CD8-positive, alpha-beta memory T cell (primary cell): ENCODE measurements around the gene UIMC1. TPM values are rescaled to one million over a fixed set of nuclear protein-coding genes. Genes with fewer than 3 reads are reported as not detected.

Experiments used
- CTCF ChIA-PET: fragments of 350-600 bp; sonication (Branson Sonifier 250); formaldehyde crosslinking; loops from one replicate; lab custom pipeline; 2021; ENCODE audit warnings: antibody characterized with exemption; lab: Charles Lee
- POLR2A ChIA-PET: fragments of 350-600 bp; sonication (Branson Sonifier 250); formaldehyde crosslinking; loops from one replicate; lab custom pipeline; 2021; ENCODE audit warnings: antibody characterized with exemption; lab: Charles Lee
- DNase-seq, 5 donors: peaks; one replicate each; pipeline versions ENCODE4 v3.0.0 to v3.0.0-alpha.2; 2020 to 2022; ENCODE audit warnings: mixed read lengths in 1 of 5
- H3K27ac ChIP-seq: one replicate; pipeline ENCODE4 v1.7.0; 2013; ENCODE audit warnings: low read depth, mild to moderate bottlenecking, low read length, moderate library complexity
- H3K27me3 ChIP-seq: 2 replicates; pipeline ENCODE4 v1.7.0; 2013; ENCODE audit warnings: low read length, mild to moderate bottlenecking; ENCODE audit not compliant: insufficient read depth, poor library complexity, severe bottlenecking
- H3K36me3 ChIP-seq: 2 replicates; pipeline ENCODE4 v1.7.0; 2013; ENCODE audit warnings: mild to moderate bottlenecking, low read length, moderate library complexity; ENCODE audit not compliant: insufficient read depth
- H3K4me1 ChIP-seq: 2 replicates; pipeline ENCODE4 v1.7.0; 2013; ENCODE audit warnings: mild to moderate bottlenecking, low read length, moderate library complexity; ENCODE audit not compliant: insufficient read depth
- H3K4me3 ChIP-seq: 2 replicates; pipeline ENCODE4 v1.7.0; 2013; ENCODE audit warnings: mild to moderate bottlenecking, low read length
- H3K9me3 ChIP-seq: 2 replicates; pipeline ENCODE4 v1.7.0; 2013; ENCODE audit warnings: mild to moderate bottlenecking, low read length
- H3K27ac Mint-ChIP-seq, 8 donors: one replicate each; pipeline ENCODE4 v1.8.0; 2020 to 2021; ENCODE audit warnings: mixed read lengths in 8 of 8, mild to moderate bottlenecking in 6 of 8, inconsistent platforms in 3 of 8, moderate library complexity in 3 of 8
- H3K27me3 Mint-ChIP-seq, 2 donors: one replicate each; pipeline ENCODE4 v1.8.0; 2020 to 2021; ENCODE audit warnings: mixed read lengths in 2 of 2, mild to moderate bottlenecking in 1 of 2, moderate library complexity in 1 of 2
- H3K36me3 Mint-ChIP-seq, 3 donors: one replicate each; pipeline ENCODE4 v1.8.0; 2020 to 2021; ENCODE audit warnings: mixed read lengths in 3 of 3, inconsistent platforms in 1 of 3, mild to moderate bottlenecking in 1 of 3
- H3K4me1 Mint-ChIP-seq, 3 donors: one replicate each; pipeline ENCODE4 v1.8.0; 2020 to 2021; ENCODE audit warnings: mixed read lengths in 3 of 3, inconsistent platforms in 1 of 3, mild to moderate bottlenecking in 1 of 3
- H3K4me3 Mint-ChIP-seq, 7 donors: one replicate each; pipeline ENCODE4 v1.8.0; 2020 to 2021; ENCODE audit warnings: mixed read lengths in 7 of 7, mild to moderate bottlenecking in 6 of 7, moderate library complexity in 4 of 7, inconsistent platforms in 2 of 7
- H3K9me3 Mint-ChIP-seq, 5 donors: one replicate each; pipeline ENCODE4 v1.8.0; 2020 to 2022; ENCODE audit warnings: mixed read lengths in 5 of 5, mild to moderate bottlenecking in 3 of 5, moderate library complexity in 2 of 5, inconsistent platforms in 1 of 5
- polyA plus RNA-seq: library from polyadenylated mRNA; unstranded; fragments of 300-500 nt; fragmentation: Illumina TruSeq; gene quantifications from one replicate; pipeline ENCODE4 v1.2.3, GENCODE V29; 2021
- total RNA-seq, 2 experiments: library from RNA; stranded (reverse); gene quantifications; one replicate each; pipeline ENCODE4 v1.2.3, GENCODE V29; 2021

Gene UIMC1
- total and polyA plus RNA-seq, 3 experiments from 2014 or later: 24.7 to 44.9 (median 39.2) TPM

DNA sequence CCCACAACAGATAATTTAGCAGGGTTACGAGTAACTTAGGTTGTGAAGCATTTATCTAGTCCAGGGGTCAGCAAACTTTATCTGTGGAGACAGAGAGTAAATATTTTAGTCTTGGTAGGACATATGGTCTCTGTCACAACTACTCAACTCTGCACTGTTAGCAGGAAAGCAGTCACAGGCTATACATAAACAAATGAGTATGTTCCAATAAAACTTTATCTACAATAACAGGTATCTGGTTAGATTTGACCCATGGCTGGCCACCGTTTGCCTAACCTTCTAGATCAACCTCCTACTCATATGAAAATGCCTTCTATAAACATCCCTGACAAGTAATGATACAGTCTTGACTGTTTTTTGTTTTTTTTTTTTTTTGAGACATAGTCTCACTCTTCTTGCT, 94.5 kb downstream of the UIMC1 start:
- Histone ChIP-seq H3K4me1 (no peaks in the 10 kb centered on the region), H3K27me3 (no peaks in the 10 kb centered on the region), H3K9me3 (no peaks in the 10 kb centered on the region), H3K27ac (no peak overlapping the region), H3K36me3 (peaks cover 18% of the 10 kb centered on the region), H3K4me3 (no peak overlapping the region)
- H3K4me3 Mint-ChIP-seq: no peak overlapping the region
- CTCF ChIA-PET: no interaction called here
- peaks cover 0 to 80% (median 27%) of the 10 kb centered on the region in 3 donors for H3K36me3 Mint-ChIP-seq
- POLR2A ChIA-PET: no interaction called here
- no peak for DNase-seq
- no peaks in the 10 kb centered on the region for H3K27me3 Mint-ChIP-seq
- no peaks in the 10 kb centered on the region for H3K9me3 Mint-ChIP-seq
- no peak overlapping the region for H3K27ac Mint-ChIP-seq
- peaks cover 5 to 11% (median 10%) of the 10 kb centered on the region in 3 donors for H3K4me1 Mint-ChIP-seq

DNA sequence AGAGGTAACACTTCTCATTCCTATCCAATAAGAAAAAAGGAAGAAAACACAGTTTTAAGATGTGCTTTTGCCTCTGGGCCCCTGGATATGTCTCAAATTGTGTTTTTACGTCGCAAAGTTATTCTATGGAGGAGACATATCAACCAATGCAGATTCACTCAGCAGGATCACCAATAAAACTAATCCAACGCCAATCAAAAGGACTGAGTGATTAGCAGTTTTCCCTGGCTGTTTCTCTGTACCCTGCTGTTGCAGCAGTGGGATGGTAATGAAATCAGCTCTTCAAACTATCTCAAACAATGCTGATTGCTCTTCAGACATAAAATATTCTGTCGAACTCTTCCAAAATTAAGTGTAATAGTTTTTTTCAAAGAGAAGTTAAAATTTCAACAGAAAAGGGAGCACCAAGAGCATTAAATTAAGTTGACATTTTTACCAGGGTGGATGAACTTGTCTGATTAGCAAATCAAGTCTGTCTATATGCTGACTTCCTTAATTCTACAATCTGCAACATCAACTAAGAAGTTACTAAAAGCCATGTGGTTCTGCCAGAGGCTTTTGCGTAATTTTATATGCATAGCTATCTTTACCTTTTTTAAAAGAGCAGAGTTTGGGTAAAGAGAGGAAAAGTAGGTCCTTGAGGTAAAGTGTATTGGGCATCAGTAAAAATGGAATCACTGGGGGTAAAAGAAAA, 97.8 kb downstream of the UIMC1 start:
- Histone ChIP-seq H3K36me3 (peaks cover 47% of the 10 kb centered on the region), H3K4me1 (no peaks in the 10 kb centered on the region), H3K27me3 (no peaks in the 10 kb centered on the region), H3K4me3 (no peak overlapping the region), H3K9me3 (no peaks in the 10 kb centered on the region), H3K27ac (no peak overlapping the region)
- peak overlapping the region in 3 of 8 donors; percentile 39 to 85 (median 73) for H3K27ac Mint-ChIP-seq
- peaks cover 0 to 86% (median 47%) of the 10 kb centered on the region in 3 donors for H3K36me3 Mint-ChIP-seq
- no peak overlapping the region for H3K4me3 Mint-ChIP-seq
- no peaks in the 10 kb centered on the region for H3K9me3 Mint-ChIP-seq
- no peaks in the 10 kb centered on the region for H3K27me3 Mint-ChIP-seq
- H3K4me1 Mint-ChIP-seq: peaks cover 0 to 1% (median 0%) of the 10 kb centered on the region in 3 donors
- ChIA-PET POLR2A (no interaction called here), CTCF (no interaction called here)
- no peak for DNase-seq

DNA sequence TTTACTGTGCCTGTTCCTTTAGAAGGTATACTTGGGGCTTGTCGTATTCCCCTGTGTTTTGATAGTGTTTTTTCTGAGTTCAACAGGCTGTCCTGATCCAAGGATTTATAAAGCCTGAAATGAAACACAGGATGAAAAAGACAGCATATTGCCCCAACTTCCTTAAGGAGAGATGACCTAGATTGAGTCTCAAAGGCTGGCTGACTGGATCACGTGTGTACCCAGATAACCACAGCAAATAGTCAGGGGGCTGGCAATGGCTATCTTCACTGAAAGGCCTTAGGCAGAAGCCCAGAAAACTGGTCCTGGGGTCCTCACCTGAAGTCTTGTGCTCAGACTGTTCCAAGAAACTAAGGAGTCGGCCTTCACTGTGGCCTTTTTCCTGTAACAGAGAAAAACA, 99.8 kb downstream of the UIMC1 start:
- Mint-ChIP-seq H3K4me1 (peaks cover 0 to under 1% (median 0%) of the 10 kb centered on the region in 3 donors), H3K27me3 (no peaks in the 10 kb centered on the region), H3K4me3 (no peak overlapping the region), H3K9me3 (no peaks in the 10 kb centered on the region), H3K27ac (peak overlapping the region in 1 of 8 donors; percentile 51), H3K36me3 (peaks cover 0 to 85% (median 48%) of the 10 kb centered on the region in 3 donors)
- Histone ChIP-seq H3K4me1 (no peaks in the 10 kb centered on the region), H3K4me3 (no peak overlapping the region), H3K9me3 (no peaks in the 10 kb centered on the region), H3K27ac (no peak overlapping the region), H3K36me3 (peaks cover 50% of the 10 kb centered on the region), H3K27me3 (no peaks in the 10 kb centered on the region)
- ChIA-PET POLR2A (no interaction called here), CTCF (no interaction called here)
- DNase-seq: no peak

DNA sequence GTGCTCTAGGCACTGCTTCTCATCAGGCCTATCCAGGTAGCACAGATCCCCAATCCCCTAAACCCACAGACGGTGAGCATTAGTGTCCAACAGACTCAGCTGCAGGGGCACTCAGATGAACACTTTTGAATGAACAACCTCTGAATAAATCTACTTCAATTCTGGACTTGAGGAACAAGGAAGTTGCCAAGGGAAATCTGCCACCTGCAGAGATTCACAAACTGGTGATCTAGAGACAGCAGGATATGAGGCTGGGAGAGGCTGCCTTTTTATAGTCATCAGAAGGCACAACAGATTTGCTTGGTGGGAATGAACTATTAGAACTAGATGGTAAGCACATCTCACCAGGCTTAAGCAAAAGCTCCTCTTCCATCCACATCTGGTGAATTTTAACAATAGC, 100.5 kb downstream of the UIMC1 start:
- H3K27me3 Mint-ChIP-seq: no peaks in the 10 kb centered on the region

DNA sequence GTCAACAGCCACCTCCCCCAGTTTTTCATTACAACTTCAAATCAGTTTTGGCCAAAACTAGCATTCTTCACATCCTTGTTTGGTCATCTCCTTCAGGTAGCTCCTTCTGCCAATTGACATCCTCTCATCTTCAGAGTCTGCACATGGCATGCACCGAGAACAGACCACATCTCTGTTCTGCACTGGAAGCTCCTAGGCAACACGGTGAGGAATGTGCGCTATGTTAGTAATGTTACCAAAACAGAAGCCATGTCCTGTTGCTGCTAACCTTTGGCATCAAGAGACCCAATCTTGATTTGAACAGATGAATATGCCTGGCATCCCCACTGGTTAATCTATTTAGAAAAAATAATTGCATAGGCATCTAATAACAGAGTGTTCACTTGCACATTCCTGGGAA, 102.3 kb downstream of the UIMC1 start:
- no peak for DNase-seq
- peaks cover 7 to 10% (median 8%) of the 10 kb centered on the region in 3 donors for H3K4me1 Mint-ChIP-seq
- POLR2A ChIA-PET: no interaction called here
- H3K27ac Mint-ChIP-seq: peak overlapping the region in 3 of 8 donors; percentile 13 to 23 (median 20)
- H3K27me3 ChIP-seq: no peaks in the 10 kb centered on the region
- CTCF ChIA-PET: no interaction called here
- peaks cover 45% of the 10 kb centered on the region for H3K36me3 ChIP-seq
- no peaks in the 10 kb centered on the region for H3K4me1 ChIP-seq
- peaks cover 0 to 64% (median 40%) of the 10 kb centered on the region in 3 donors for H3K36me3 Mint-ChIP-seq
- no peak overlapping the region for H3K4me3 Mint-ChIP-seq
- no peaks in the 10 kb centered on the region for H3K27me3 Mint-ChIP-seq
- H3K9me3 ChIP-seq: no peaks in the 10 kb centered on the region
- H3K27ac ChIP-seq: no peak overlapping the region
- H3K9me3 Mint-ChIP-seq: no peaks in the 10 kb centered on the region
- H3K4me3 ChIP-seq: no peak overlapping the region

More for the DNA sequence above, 100.5 kb downstream of the UIMC1 start:
- Mint-ChIP-seq H3K4me1 (peaks cover 0 to 1% (median 0%) of the 10 kb centered on the region in 3 donors), H3K4me3 (no peak overlapping the region), H3K36me3 (peaks cover 0 to 80% (median 45%) of the 10 kb centered on the region in 3 donors), H3K27ac (peak overlapping the region in 1 of 8 donors; percentile 38), H3K9me3 (no peaks in the 10 kb centered on the region)
- Histone ChIP-seq H3K4me1 (no peaks in the 10 kb centered on the region), H3K9me3 (no peaks in the 10 kb centered on the region), H3K27me3 (no peaks in the 10 kb centered on the region), H3K36me3 (peaks cover 45% of the 10 kb centered on the region), H3K27ac (no peak overlapping the region), H3K4me3 (no peak overlapping the region)
- CTCF ChIA-PET: no interaction called here
- no peak for DNase-seq
- POLR2A ChIA-PET: no interaction called here

DNA sequence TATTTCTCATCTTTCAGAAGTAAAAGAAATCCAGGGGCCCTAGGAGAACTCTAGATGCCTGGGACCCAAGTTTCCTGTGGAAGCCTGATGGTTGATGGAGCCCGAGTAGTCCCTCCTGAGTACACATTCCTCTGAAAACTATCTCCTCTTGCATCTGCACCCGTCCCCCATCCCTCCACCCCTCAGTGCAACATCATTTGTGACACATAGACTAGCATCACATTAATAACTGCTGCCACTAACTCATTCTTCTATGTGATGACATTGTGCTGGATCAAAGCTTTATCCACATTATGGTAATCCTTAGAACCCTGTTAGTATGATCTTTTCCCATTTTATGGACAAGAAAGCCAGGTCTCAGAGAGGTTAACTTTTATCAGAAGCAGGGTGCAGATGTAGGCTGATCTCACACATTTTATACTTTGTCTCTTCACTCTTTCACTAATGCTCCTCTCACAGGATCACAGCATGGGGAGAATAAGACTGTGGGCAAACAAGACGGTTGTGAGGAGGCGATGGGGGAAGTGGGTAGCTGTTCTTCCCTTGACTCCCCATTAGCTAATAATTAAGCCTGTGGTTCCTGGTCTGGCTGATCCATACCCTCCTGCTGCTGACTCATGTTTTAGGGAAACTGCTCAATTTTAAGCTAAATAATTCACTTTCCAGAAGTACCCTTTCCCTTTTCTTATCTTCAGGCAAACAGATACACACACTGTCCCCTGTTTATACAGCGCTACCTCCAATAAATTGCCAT, 103.5 kb downstream of the UIMC1 start:
- ChIA-PET CTCF (no interaction called here), POLR2A (no interaction called here)
- no peaks in the 10 kb centered on the region for H3K27me3 Mint-ChIP-seq
- H3K36me3 Mint-ChIP-seq: peaks cover 0 to 54% (median 34%) of the 10 kb centered on the region in 3 donors
- Histone ChIP-seq H3K9me3 (no peaks in the 10 kb centered on the region), H3K27me3 (no peaks in the 10 kb centered on the region), H3K4me1 (no peaks in the 10 kb centered on the region), H3K36me3 (peaks cover 45% of the 10 kb centered on the region), H3K4me3 (no peak overlapping the region), H3K27ac (no peak overlapping the region)
- H3K4me1 Mint-ChIP-seq: peaks cover 12 to 18% (median 12%) of the 10 kb centered on the region in 3 donors
- peak overlapping the region in 3 of 8 donors; percentile 17 to 80 (median 32) for H3K27ac Mint-ChIP-seq
- H3K4me3 Mint-ChIP-seq: no peak overlapping the region
- no peak for DNase-seq
- no peaks in the 10 kb centered on the region for H3K9me3 Mint-ChIP-seq

DNA sequence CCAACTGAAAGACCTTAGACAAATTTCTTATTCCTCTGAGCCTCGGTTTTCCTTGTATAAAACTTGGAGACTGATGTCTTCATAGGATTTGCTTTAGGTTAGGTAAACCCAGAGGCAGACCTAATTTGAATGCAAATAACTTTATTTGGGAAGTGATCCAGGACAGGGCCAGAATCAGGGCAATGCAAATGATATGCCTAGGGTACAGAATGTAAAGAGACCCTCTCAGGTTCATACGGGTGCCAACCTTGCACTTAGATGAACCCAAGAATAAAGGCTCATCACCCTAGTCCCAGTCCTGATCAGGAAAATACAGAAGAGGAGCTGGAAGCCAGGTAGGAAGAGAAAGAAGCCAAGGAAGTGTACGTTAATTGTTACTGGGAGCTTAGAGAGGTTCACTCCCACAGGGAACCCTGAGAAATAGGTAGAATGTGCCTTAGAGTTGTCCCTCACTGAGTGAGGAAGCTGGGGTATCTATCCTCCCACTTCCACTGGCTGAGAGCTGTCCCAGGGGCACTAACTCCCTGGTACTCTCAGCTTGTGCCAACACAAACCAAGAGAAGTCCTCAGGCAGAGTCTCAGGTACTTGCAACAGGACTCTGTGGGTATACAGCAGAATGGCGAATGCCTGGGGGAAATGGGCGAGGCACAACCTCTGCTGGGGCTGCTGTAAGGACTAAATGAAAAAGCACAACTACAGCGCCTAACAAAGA, 104.3 kb downstream of the UIMC1 start:
- peaks cover 12 to 18% (median 12%) of the 10 kb centered on the region in 3 donors for H3K4me1 Mint-ChIP-seq
- H3K9me3 Mint-ChIP-seq: no peaks in the 10 kb centered on the region
- peaks cover 0 to 45% (median 28%) of the 10 kb centered on the region in 3 donors for H3K36me3 Mint-ChIP-seq
- Histone ChIP-seq H3K36me3 (peaks cover 37% of the 10 kb centered on the region), H3K4me1 (no peaks in the 10 kb centered on the region), H3K27me3 (no peaks in the 10 kb centered on the region), H3K4me3 (no peak overlapping the region), H3K9me3 (no peaks in the 10 kb centered on the region), H3K27ac (no peak overlapping the region)
- H3K4me3 Mint-ChIP-seq: no peak overlapping the region
- H3K27me3 Mint-ChIP-seq: peaks cover 0 to 3% of the 10 kb centered on the region in 2 donors
- CTCF ChIA-PET: no interaction called here
- DNase-seq: no peak
- POLR2A ChIA-PET: no interaction called here
- H3K27ac Mint-ChIP-seq: peak overlapping the region in 2 of 8 donors; percentile 43 to 47
